Transverse colon (tissue), 4 donors: ENCODE measurements around the gene UQCR11. TPM values are rescaled to one million over a fixed set of nuclear protein-coding genes. Genes with fewer than 3 reads are reported as not detected.

Experiments
- DNase-seq: peaks from one replicate; pipeline ENCODE4 v3.0.0-alpha.2; 2019
- H3K27ac ChIP-seq, 4 donors: fragments of 200-600 bp; sonication (generic); 2 replicates each; pipeline ENCODE4 v1.5.1; 2016 to 2018; ENCODE audit warnings: inconsistent platforms in 4 of 4
- H3K27me3 ChIP-seq: fragments of 200-600 bp; sonication (generic); 2 replicates; pipeline ENCODE4 v1.5.1; 2017; ENCODE audit warnings: inconsistent platforms
- H3K36me3 ChIP-seq, 4 donors: fragments of 200-600 bp; sonication (generic); 2 replicates each; pipeline ENCODE4 v1.5.1; 2017 to 2019; ENCODE audit warnings: inconsistent platforms in 4 of 4
- H3K4me1 ChIP-seq, 4 donors: fragments of 200-600 bp; sonication (generic); 2 replicates each; pipeline ENCODE4 v1.5.1; 2017 to 2020; ENCODE audit warnings: inconsistent platforms in 4 of 4
- H3K4me3 ChIP-seq, 4 donors: fragments of 200-600 bp; sonication (generic); 1 replicate in 1 of 4; 2 replicates in 3 of 4; pipeline versions ENCODE4 v1.5.1 to v1.6.1; 2017 to 2019; ENCODE audit warnings: inconsistent platforms in 4 of 4
- H3K9me3 ChIP-seq, 2 donors: fragments of 200-600 bp; sonication (generic); 2 replicates each; pipeline ENCODE4 v1.5.1; 2017 to 2019; ENCODE audit warnings: inconsistent platforms in 2 of 2
- CTCF ChIP-seq, 5 experiments: fragments of 200-600 bp in 3 of 5; fragments of 450-650 bp in 2 of 5; sonication (generic) in 3 of 5; IDR thresholded peaks; 1 replicate in 2 of 5; 2 replicates in 3 of 5; pipeline ENCODE4 v1.5.1; 2016 to 2017; ENCODE audit warnings: antibody characterized with exemption in 5 of 5, inconsistent platforms in 3 of 5, mild to moderate bottlenecking in 2 of 5, moderate library complexity in 1 of 5
- EP300 ChIP-seq: sonication (generic); formaldehyde crosslinking; IDR thresholded peaks from one replicate; pipeline ENCODE4 v1.6.1; 2017; ENCODE audit warnings: antibody characterized with exemption, low read depth
- POLR2A ChIP-seq: fragments of 450-650 bp; IDR thresholded peaks from one replicate; pipeline ENCODE4 v1.6.1; 2016; ENCODE audit warnings: antibody characterized with exemption, mild to moderate bottlenecking, moderate library complexity
- POLR2AphosphoS5 ChIP-seq, 3 donors: sonication (generic); formaldehyde crosslinking; IDR thresholded peaks; one replicate each; pipeline ENCODE4 v1.6.1; 2016; ENCODE audit warnings: antibody characterized with exemption in 3 of 3
- WGBS, 2 donors: methylation state at CpG; one replicate each; pipeline ENCODE4 v1.1.5; 2018; ENCODE audit warnings: low coverage in 1 of 2; 5-methylcytosine and 5-hydroxymethylcytosine counted together
- in situ Hi-C, 4 donors: fragments of 200-750 bp; cut with MboI; loops; one replicate each; pipeline versions ENCODE4 v1.15.0 to v1.15.1; 2017; ENCODE audit warnings: low sequenced_read_pairs in 3 of 4, low pct_ligation_motif_present in 1 of 4, low pct_unique_long_range_greater_than_20kb in 1 of 4
- intact Hi-C: fragments of 100-400 bp; cut with DNase I; formaldehyde crosslinking; loops from one replicate; pipeline ENCODE4 v1.15.1; 2023; ENCODE audit warnings: low total_unique reads
- total RNA-seq, 4 donors: library from RNA; depleted of rRNA; stranded (reverse); fragments of >200 nt; gene quantifications; one replicate each; pipeline ENCODE4 v1.1.0, GENCODE V29; 2016

The UQCR11 gene
- total RNA-seq, 4 donors from 2014 or later, result 19.9 to 120 (median 60.8) TPM

GRCh38 chr19:1621574-1621973, 16.3 kb upstream of the UQCR11 start:
- Histone ChIP-seq H3K9me3 (no peaks in the 10 kb centered on the region), H3K27me3 (no peaks in the 10 kb centered on the region), H3K36me3 (peaks cover 0 to 6% (median 0%) of the 10 kb centered on the region in 4 donors), H3K27ac (no peak overlapping the region), H3K4me3 (no peak overlapping the region), H3K4me1 (no peaks in the 10 kb centered on the region)
- in situ Hi-C loops (no loop called here), intact Hi-C loops (no loop called here)
- no peak for DNase-seq
- 97% methylated on average over 23 of the region's 23 CpGs; no CpG with 5 or more reads in 1 of the 2 donors for WGBS, 2 donors
- TF ChIP-seq CTCF (IDR thresholded peaks at IDR 0.05) (no peak), POLR2AphosphoS5 (IDR thresholded peaks at IDR 0.05) (no peak), POLR2A (no peak), EP300 (no peak)

DNA sequence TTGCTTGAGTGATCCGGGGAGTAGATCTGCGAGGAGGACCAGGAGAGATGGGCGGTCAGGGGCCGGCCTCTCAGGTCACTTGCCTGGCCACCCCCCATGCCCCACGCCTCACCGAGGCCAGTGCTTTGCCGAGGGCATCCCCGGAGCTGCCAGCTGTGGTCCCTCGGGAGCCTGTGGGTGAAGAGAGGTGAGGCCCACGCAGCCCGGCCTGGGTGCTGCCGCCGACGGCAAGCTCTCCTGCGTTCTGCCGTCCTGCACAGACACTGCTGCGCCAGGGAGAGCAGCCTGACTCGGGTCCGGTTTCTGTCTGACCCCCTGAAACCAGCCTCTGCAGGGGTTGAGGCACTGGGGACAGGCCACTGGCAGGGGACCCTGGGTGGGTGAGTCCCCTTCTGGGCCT, 15.8 kb upstream of the UQCR11 start:
- no peak overlapping the region for H3K27ac ChIP-seq
- H3K9me3 ChIP-seq, result no peaks in the 10 kb centered on the region
- H3K4me3 ChIP-seq, result no peak overlapping the region
- intact Hi-C loops (no loop called here), in situ Hi-C loops (no loop called here)
- H3K36me3 ChIP-seq, result peaks cover 0 to 4% (median 0%) of the 10 kb centered on the region in 4 donors
- 82% methylated on average over 19 of the region's 19 CpGs; no CpG with 5 or more reads in 1 of the 2 donors for WGBS, 2 donors
- no peaks in the 10 kb centered on the region for H3K27me3 ChIP-seq
- TF ChIP-seq POLR2A (no peak), CTCF (IDR thresholded peaks at IDR 0.05) (no peak), EP300 (no peak), POLR2AphosphoS5 (IDR thresholded peaks at IDR 0.05) (no peak)
- DNase-seq, result no peak
- H3K4me1 ChIP-seq, result no peaks in the 10 kb centered on the region

- Histone ChIP-seq H3K9me3 (no peaks in the 10 kb centered on the region), H3K4me3 (no peak overlapping the region), H3K36me3 (peaks cover 0 to 4% (median 2%) of the 10 kb centered on the region in 4 donors), H3K4me1 (no peaks in the 10 kb centered on the region), H3K27ac (no peak overlapping the region), H3K27me3 (no peaks in the 10 kb centered on the region)
- intact Hi-C loops, result no loop called here
- in situ Hi-C loops, result no loop called here
- 84% methylated on average over 10 of the region's 11 CpGs; no CpG with 5 or more reads in 1 of the 2 donors for WGBS, 2 donors
- no peak for DNase-seq
- TF ChIP-seq POLR2A, result no peak
- TF ChIP-seq EP300, result no peak
Measured at GRCh38 chr19:1620502-1620901, 15.2 kb upstream of the UQCR11 start.

DNA sequence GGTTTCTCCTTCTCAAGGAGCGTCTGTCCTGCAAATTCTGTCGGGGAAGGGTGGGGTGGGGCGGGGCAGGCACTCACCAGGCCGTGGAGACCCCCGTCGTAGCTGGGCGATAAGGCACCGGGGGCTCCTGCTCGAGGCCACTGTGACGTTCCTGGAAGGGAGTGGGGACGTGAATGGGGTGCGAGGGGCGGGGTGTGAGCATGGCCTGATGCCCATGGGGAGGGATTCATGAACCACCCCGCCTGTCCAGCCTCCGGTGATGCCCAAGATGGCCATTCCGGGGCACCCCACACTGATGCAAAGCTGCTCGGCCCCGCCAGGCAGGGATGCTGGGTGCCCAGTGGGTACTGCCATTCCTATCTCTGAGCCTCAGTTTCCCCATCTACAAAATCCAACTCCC, 14.4 kb upstream of the UQCR11 start:
- peaks cover 0 to 12% (median 5%) of the 10 kb centered on the region in 4 donors for H3K36me3 ChIP-seq
- in situ Hi-C loops, result no loop called here
- no peak overlapping the region for H3K27ac ChIP-seq
- no peaks in the 10 kb centered on the region for H3K9me3 ChIP-seq
- H3K4me1 ChIP-seq, result no peaks in the 10 kb centered on the region
- intact Hi-C loops, result no loop called here
- no peak for TF ChIP-seq CTCF (IDR thresholded peaks at IDR 0.05)
- no peak for TF ChIP-seq EP300
- TF ChIP-seq POLR2AphosphoS5 (IDR thresholded peaks at IDR 0.05), result no peak
- TF ChIP-seq POLR2A, result no peak
- WGBS, 2 donors, result 88% methylated on average over 18 of the region's 18 CpGs; no CpG with 5 or more reads in 1 of the 2 donors
- no peak overlapping the region for H3K4me3 ChIP-seq
- no peak for DNase-seq
- no peaks in the 10 kb centered on the region for H3K27me3 ChIP-seq

- in situ Hi-C loops, result no loop called here
- Histone ChIP-seq H3K9me3 (no peaks in the 10 kb centered on the region), H3K4me1 (no peaks in the 10 kb centered on the region), H3K27ac (no peak overlapping the region), H3K36me3 (peaks cover 0 to 18% (median 7%) of the 10 kb centered on the region in 4 donors), H3K4me3 (no peak overlapping the region), H3K27me3 (no peaks in the 10 kb centered on the region)
- DNase-seq, result no peak
- 91% methylated on average over 24 of the region's 26 CpGs; no CpG with 5 or more reads in 1 of the 2 donors for WGBS, 2 donors
- intact Hi-C loops, result no loop called here
- TF ChIP-seq POLR2A (no peak), CTCF (IDR thresholded peaks at IDR 0.05) (no peak)
Measured at GRCh38 chr19:1619094-1619439, 13.8 kb upstream of the UQCR11 start.
